GM12878 (cell line): ENCODE data around the gene GLIPR2. TPM values are rescaled to one million over a fixed set of nuclear protein-coding genes. Genes with fewer than 3 reads are reported as not detected.

ENCODE experiments used
- ATAC-seq: fragments of 200-7000 bp; cut with Tn5 transposase; 3 replicates; pipeline ENCODE4 v1.9.1; 2020; ENCODE audit warnings: mild to moderate bottlenecking, moderate library complexity
- BruUV-seq: library from RNA; stranded (reverse); fragments of 400-500 nt; replicated peaks from 2 replicates; lab custom pipeline; 2021; lab: Mats Ljungman, UMichigan
- CTCF ChIA-PET: fragments of 300-600 bp; sonication (Branson Sonifier 250); formaldehyde crosslinking; extraction: SDS; loops from one replicate; lab custom pipeline; 2021; ENCODE audit warnings: inconsistent platforms; lab: Yijun Ruan, JAX
- POLR2A ChIA-PET: fragments of 350-600 bp; formaldehyde crosslinking; extraction: SDS; loops from one replicate; lab custom pipeline; 2021; ENCODE audit warnings: inconsistent platforms; lab: Charles Lee
- RAD21 ChIA-PET: fragments of 300-600 bp; sonication (Branson Sonifier 250); formaldehyde crosslinking; loops from one replicate; lab custom pipeline; 2023; ENCODE audit warnings: antibody characterized with exemption; ENCODE audit not compliant: unreplicated experiment; lab: Charles Lee
- SMC1A ChIA-PET: fragments of 300-600 bp; sonication (Branson Sonifier 250); formaldehyde crosslinking; loops from one replicate; lab custom pipeline; 2023; ENCODE audit not compliant: unreplicated experiment, uncharacterized antibody; lab: Charles Lee
- DNase-seq: peaks from one replicate; pipeline ENCODE4 v3.0.0-alpha.2; 2011; ENCODE audit warnings: low read depth, low spot score
- FAIRE-seq: peaks from 3 replicates; lab custom pipeline; 2011; peaks lifted over from hg19 to GRCh38; lab: Jason Lieb, UNC
- H2AFZ ChIP-seq: 2 replicates; pipeline ENCODE4 v1.6.0; 2011; ENCODE audit warnings: low read depth, low read length, control low read depth; ENCODE audit not compliant: control insufficient read depth
- H3K27ac ChIP-seq: 2 replicates; pipeline ENCODE4 v1.5.1; 2011; ENCODE audit warnings: control low read depth; ENCODE audit not compliant: control insufficient read depth, insufficient read depth
- H3K27me3 ChIP-seq, 2 experiments: replicated peaks in 1 of 2; 2 replicates each; pipeline versions ENCODE4 v1.6.0 to v1.6.1; 2011; ENCODE audit warnings: low read length in 1 of 2; ENCODE audit not compliant: control insufficient read depth in 2 of 2, insufficient read depth in 2 of 2
- H3K36me3 ChIP-seq, 2 experiments: 2 replicates each; pipeline ENCODE4 v1.5.1; 2011; ENCODE audit warnings: low read length in 1 of 2; ENCODE audit not compliant: control insufficient read depth in 2 of 2, insufficient read depth in 2 of 2
- H3K4me1 ChIP-seq: 2 replicates; pipeline ENCODE4 v1.6.1; 2011; ENCODE audit warnings: mild to moderate bottlenecking, low read length, moderate library complexity, mixed read lengths; ENCODE audit not compliant: control insufficient read depth, insufficient read depth
- H3K4me2 ChIP-seq: 2 replicates; pipeline ENCODE4 v1.6.0; 2011; ENCODE audit warnings: control low read depth; ENCODE audit not compliant: control insufficient read depth, insufficient read depth
- H3K4me3 ChIP-seq: fragments of 200-600 bp; sonication (generic); 2 replicates; pipeline ENCODE4 v1.5.1; 2016
- H3K79me2 ChIP-seq: 2 replicates; pipeline ENCODE4 v1.6.0; 2011; ENCODE audit warnings: low read length; ENCODE audit not compliant: control insufficient read depth, insufficient read depth
- H3K9ac ChIP-seq: 2 replicates; pipeline ENCODE4 v1.8.0; 2011; ENCODE audit warnings: low read length, control low read depth, mixed read lengths; ENCODE audit not compliant: control insufficient read depth, insufficient read depth
- H3K9me3 ChIP-seq: replicated peaks from 3 replicates; pipeline ENCODE4 v1.5.1; 2011; ENCODE audit warnings: mild to moderate bottlenecking, low read length; ENCODE audit not compliant: control insufficient read depth, insufficient read depth
- H4K20me1 ChIP-seq: 2 replicates; pipeline ENCODE4 v1.6.0; 2011; ENCODE audit not compliant: control insufficient read depth, insufficient read depth
- CEBPB ChIP-seq, 2 experiments: fragments of 150-350 bp in 1 of 2; IDR thresholded peaks; 2 replicates each; pipeline ENCODE4 v1.6.1; 2012 to 2014; ENCODE audit warnings: low read depth in 2 of 2, low read length in 2 of 2, borderline replicate concordance in 1 of 2, inconsistent platforms in 1 of 2
- CHD2 ChIP-seq: IDR thresholded peaks from 2 replicates; pipeline ENCODE4 v1.6.1; 2011; ENCODE audit warnings: low read depth, low read length, improper control_type of control experiment, borderline replicate concordance
- CHD4 ChIP-seq: fragments of 200-600 bp; sonication (generic); IDR thresholded peaks from 2 replicates; pipeline ENCODE4 v1.6.1; 2016; ENCODE audit warnings: mild to moderate bottlenecking
- ETV6 ChIP-seq, 2 experiments: fragments of 450-650 bp in 1 of 2; IDR thresholded peaks in 1 of 2; conservative IDR thresholded peaks in 1 of 2; 2 replicates each; pipeline ENCODE4 v1.6.1; 2014; ENCODE audit warnings: antibody characterized with exemption in 1 of 2, borderline replicate concordance in 1 of 2, low read depth in 1 of 2, mild to moderate bottlenecking in 1 of 2, moderate library complexity in 1 of 2
- MXI1 ChIP-seq: fragments of 150-350 bp; IDR thresholded peaks from 2 replicates; pipeline ENCODE4 v1.6.1; 2011; ENCODE audit warnings: low read depth, mild to moderate bottlenecking, inconsistent platforms, low read length, improper control_type of control experiment
- PAX5 ChIP-seq: IDR thresholded peaks from 2 replicates; pipeline ENCODE4 v1.6.1; 2011; ENCODE audit warnings: low read depth, low read length, borderline replicate concordance
- PRDM15 ChIP-seq: fragments of 450-650 bp; formaldehyde crosslinking; IDR thresholded peaks from 2 replicates; pipeline ENCODE4 v1.4.0; 2020; ENCODE audit warnings: mild to moderate bottlenecking, moderate library complexity
- SKIL ChIP-seq: fragments of 450-650 bp; IDR thresholded peaks from 2 replicates; pipeline ENCODE4 v1.6.1; 2017; ENCODE audit warnings: mild to moderate bottlenecking, low read depth, inconsistent platforms; ENCODE audit not compliant: poor library complexity, severe bottlenecking
- SMAD5 ChIP-seq: IDR thresholded peaks from 2 replicates; pipeline ENCODE4 v1.6.1; 2016; ENCODE audit warnings: antibody characterized with exemption, low read depth
- SRF ChIP-seq, 2 experiments: IDR thresholded peaks; 2 replicates each; pipeline ENCODE4 v1.6.1; 2011; ENCODE audit warnings: low read depth in 2 of 2, low read length in 2 of 2, mild to moderate bottlenecking in 1 of 2, moderate library complexity in 1 of 2
- ZBTB4 ChIP-seq: fragments of 450-650 bp; formaldehyde crosslinking; IDR thresholded peaks from 2 replicates; pipeline ENCODE4 v1.4.0; 2022; ENCODE audit warnings: mild to moderate bottlenecking, moderate library complexity
- ZNF384 ChIP-seq: IDR thresholded peaks from 2 replicates; pipeline ENCODE4 v1.6.1; 2012; ENCODE audit warnings: low read depth, mild to moderate bottlenecking, low read length, improper control_type of control experiment, borderline replicate concordance
- WGBS: methylation state at CpG from one replicate; pipeline ENCODE4 v1.1.6; 2016; ENCODE audit warnings: low lambda C conversion rate; ENCODE audit not compliant: insufficient replicate concordance, insufficient coverage; ENCODE audit errors: missing lambda C conversion rate; 5-methylcytosine and 5-hydroxymethylcytosine counted together
- in situ Hi-C: fragments of 300-500 bp; cut with MboI; formaldehyde crosslinking; loops from 9 replicates; pipeline ENCODE4 v1.14.3; 2018; ENCODE audit warnings: mixed read lengths
- intact Hi-C: fragments of 100-400 bp; cut with micrococcal nuclease; formaldehyde crosslinking; loops from one replicate; pipeline ENCODE4 v1.14.2; 2022; ENCODE audit not compliant: unreplicated experiment
- polyA plus RNA-seq, 11 experiments: library from polyadenylated mRNA; depleted of rRNA in 4 of 11; unstranded in 6 of 11; stranded (reverse) in 5 of 11; fragments of >200 nt; fragmentation: Nextera tagmentation in 4 of 11; fragmentation: Illumina TruSeq in 1 of 11; extraction: Ambion mirVana in 4 of 11; extraction: Trizol in 1 of 11; gene quantifications; 1 replicate in 1 of 11; 2 replicates in 10 of 11; pipeline versions ENCODE4 v1.2.1 to v1.2.3, GENCODE V29; 2011 to 2016; ENCODE audit warnings: inconsistent platforms in 2 of 11, missing spikeins in 2 of 11, low read depth in 1 of 11
- total RNA-seq, 4 experiments: library from RNA; depleted of rRNA in 3 of 4; stranded (reverse); fragments of >200 nt in 3 of 4; fragmentation: Illumina TruSeq in 1 of 4; extraction: Trizol in 1 of 4; gene quantifications; 2 replicates each; pipeline versions ENCODE4 v1.2.1 to v1.2.3, GENCODE V29; 2013 to 2021

GLIPR2 gene
- total and polyA plus RNA-seq, 10 of the 15 experiments (the other 5 are each of a cell fraction or from before 2014, with no cell fraction given): 0.41 to 3.5 (median 2.2) TPM

GRCh38 chr9:36174271-36174670 lies 37.7 kb downstream of the GLIPR2 start (continued):
- TF ChIP-seq ETV6 (conservative IDR thresholded peaks at IDR 0.05 in 1 of 2, IDR thresholded peaks at IDR 0.05 in 1 of 2; ENCODE audit: borderline replicate concordance in 1 of 2, low read depth in 1 of 2) (no peak), CHD4 (no peak), CHD2 (no peak), SKIL (no peak)

- FAIRE-seq (no peak), DNase-seq (no peak), ATAC-seq (no peak)
- no peaks in the 10 kb centered on the region for H3K36me3 ChIP-seq
- ChIA-PET POLR2A (no interaction called here), RAD21 (no interaction called here), SMC1A (no interaction called here), CTCF (no interaction called here)
- no peaks in the 10 kb centered on the region for H3K4me1 ChIP-seq
- H3K9ac ChIP-seq: no peak overlapping the region
- H3K9me3 ChIP-seq: no peaks in the 10 kb centered on the region
- no TSS peak for BruUV-seq
- H4K20me1 ChIP-seq: no peaks in the 10 kb centered on the region
- WGBS: 25% methylated on average over 3 of the region's 3 CpGs
- H3K79me2 ChIP-seq: no peaks in the 10 kb centered on the region
- no peak overlapping the region for H3K4me3 ChIP-seq
- intact Hi-C loops (no loop called here), in situ Hi-C loops (no loop called here)
- H2AFZ ChIP-seq: no peak overlapping the region; the same call in 1 of the 2 replicates
- no peak overlapping the region for H3K4me2 ChIP-seq
- no peak overlapping the region for H3K27ac ChIP-seq
- H3K27me3 ChIP-seq: no peaks in the 10 kb centered on the region; a peak in 2 of 4 replicates
- TF ChIP-seq PAX5: no peak
- TF ChIP-seq SMAD5: no peak
- TF ChIP-seq PRDM15 (CRISPR knock-in tag): no peak
- TF ChIP-seq ZNF384: no peak
- TF ChIP-seq MXI1: no peak
- no peak for TF ChIP-seq SRF (IDR thresholded peaks at IDR 0.05; ENCODE audit: low read depth in 2 of 2, low read length in 2 of 2)
- no peak for TF ChIP-seq ZBTB4 (CRISPR knock-in tag)
- TF ChIP-seq CEBPB (IDR thresholded peaks at IDR 0.05; ENCODE audit: borderline replicate concordance in 1 of 2, low read depth in 2 of 2, low read length in 2 of 2): no peak
These were observed 38.2 kb downstream of the GLIPR2 start for GRCh38 chr9:36174731-36175130.
